ENCODE results near the gene DNHD1. TPM values are rescaled to one million over a fixed set of nuclear protein-coding genes. Genes with fewer than 3 reads are reported as not detected.
A peak's percentile ranks its signal among the peaks of the same experiment; 100 is the strongest.

DNHD1 gene
- total and polyA plus RNA-seq, 8 donors = 1.9 to 11.2 (median 3.5) TPM

DNA sequence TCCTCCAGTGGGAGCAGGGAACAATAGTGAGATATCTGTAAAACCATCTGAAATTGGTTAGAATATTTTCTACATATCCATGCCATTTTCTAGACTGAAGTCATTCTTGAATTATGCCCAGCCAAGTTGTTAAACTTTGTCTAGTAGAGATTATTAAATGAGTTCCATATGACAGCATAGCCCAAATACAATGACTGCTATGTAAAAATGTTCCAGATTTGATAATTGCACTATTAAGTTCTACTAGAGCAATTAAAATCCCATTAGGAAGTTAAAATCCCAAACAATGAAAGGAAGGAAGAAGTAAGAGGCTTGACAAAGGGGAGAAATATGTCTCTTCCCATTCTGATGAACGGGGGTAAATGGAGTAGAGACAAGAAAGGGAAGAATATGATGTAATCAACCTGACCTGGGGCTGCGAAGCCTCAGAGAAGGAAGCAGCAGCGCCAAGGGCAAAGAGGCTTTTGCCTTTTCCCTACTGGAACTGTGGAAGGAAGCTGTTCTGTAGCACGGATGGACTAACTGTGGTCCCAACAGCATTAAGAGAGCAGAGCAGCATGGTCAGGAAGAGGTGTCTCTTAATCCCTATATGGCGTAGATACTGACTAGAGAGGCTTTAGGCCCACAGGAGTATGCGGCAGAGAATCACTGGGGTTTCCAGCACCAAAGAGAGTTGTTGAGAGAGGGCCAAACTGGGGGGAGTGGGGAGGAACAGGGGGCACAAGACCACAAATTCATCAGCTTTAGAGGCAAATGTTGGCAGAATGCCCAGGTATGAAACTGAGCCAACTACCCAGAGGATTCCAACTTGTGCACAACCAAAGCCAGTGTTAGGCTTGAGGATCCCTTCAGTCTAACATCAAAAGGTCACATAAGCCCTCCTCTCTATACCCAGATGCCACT lies 79.6 kb downstream of the DNHD1 start:
- intact Hi-C loops (cut with DNase I) = no loop called here
- Histone ChIP-seq H3K9me3 (no peaks in the 10 kb centered on the region), H3K27ac (no peak overlapping the region), H3K36me3 (no peaks in the 10 kb centered on the region), H3K4me1 (no peaks in the 10 kb centered on the region), H3K4me3 (no peak overlapping the region), H3K27me3 (no peaks in the 10 kb centered on the region)
- DNase-seq (no peak), ATAC-seq (peak in 2 of 4 donors; percentile 38 to 51), FAIRE-seq (no peak)
- WGBS, 2 donors = 58 to 61% methylated on average over 6 of the region's 6 CpGs
- TF ChIP-seq, protein P1, sequence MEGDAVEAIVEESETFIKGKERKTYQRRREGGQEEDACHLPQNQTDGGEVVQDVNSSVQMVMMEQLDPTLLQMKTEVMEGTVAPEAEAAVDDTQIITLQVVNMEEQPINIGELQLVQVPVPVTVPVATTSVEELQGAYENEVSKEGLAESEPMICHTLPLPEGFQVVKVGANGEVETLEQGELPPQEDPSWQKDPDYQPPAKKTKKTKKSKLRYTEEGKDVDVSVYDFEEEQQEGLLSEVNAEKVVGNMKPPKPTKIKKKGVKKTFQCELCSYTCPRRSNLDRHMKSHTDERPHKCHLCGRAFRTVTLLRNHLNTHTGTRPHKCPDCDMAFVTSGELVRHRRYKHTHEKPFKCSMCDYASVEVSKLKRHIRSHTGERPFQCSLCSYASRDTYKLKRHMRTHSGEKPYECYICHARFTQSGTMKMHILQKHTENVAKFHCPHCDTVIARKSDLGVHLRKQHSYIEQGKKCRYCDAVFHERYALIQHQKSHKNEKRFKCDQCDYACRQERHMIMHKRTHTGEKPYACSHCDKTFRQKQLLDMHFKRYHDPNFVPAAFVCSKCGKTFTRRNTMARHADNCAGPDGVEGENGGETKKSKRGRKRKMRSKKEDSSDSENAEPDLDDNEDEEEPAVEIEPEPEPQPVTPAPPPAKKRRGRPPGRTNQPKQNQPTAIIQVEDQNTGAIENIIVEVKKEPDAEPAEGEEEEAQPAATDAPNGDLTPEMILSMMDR (IDR thresholded peaks at IDR 0.05) = no peak

DNA sequence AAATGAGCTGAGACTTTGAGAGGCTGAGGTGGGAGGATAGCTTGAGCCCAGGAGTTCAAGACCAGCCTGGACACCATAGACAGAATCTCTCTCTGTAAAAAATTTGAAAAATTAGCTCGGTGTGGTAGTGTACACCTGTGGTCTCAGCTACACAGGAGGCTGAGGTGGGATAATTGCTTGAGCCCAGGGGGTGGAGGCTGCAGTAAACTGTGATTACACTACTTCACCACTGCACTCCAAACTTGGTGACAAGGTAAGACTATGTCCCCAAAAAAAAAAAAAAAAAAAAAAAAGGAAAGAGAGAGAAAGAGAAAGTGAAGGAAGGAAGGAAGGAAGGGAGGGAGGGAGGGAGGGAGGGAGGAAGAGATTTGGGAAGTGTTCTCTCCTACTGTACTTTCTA lies 81.1 kb downstream of the DNHD1 start:
- H3K9me3 ChIP-seq = no peaks in the 10 kb centered on the region
- no peak for FAIRE-seq
- no peak for ATAC-seq
- no peaks in the 10 kb centered on the region for H3K4me1 ChIP-seq
- no peak overlapping the region for H3K4me3 ChIP-seq
- 97 to 100% methylated on average over 1 of the region's 1 CpG for WGBS, 2 donors
- TF ChIP-seq, protein P1 (IDR thresholded peaks at IDR 0.05) = no peak
- no peaks in the 10 kb centered on the region for H3K36me3 ChIP-seq
- no peak for DNase-seq
- H3K27me3 ChIP-seq = no peaks in the 10 kb centered on the region
- H3K27ac ChIP-seq = no peak overlapping the region
- intact Hi-C loops (cut with DNase I) = no loop called here

DNA sequence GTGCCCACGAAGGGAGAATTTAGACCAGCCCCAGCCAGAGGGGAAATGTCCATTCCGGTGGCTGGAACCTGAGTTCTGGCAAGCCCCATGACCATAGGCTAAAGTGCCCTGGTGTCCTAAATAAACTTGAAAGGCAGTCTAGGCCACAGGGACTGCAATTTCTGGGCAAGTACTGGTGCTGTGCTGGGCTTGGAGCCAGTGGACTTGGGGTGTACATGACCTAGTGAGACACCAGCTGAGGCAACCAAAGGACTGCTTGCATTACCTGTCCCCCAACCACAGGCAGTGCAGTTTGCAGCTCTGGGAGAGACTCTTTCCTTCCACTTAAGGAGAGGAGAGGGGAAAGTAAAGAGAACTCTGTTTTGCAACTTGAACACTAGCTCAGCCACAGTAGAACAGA lies 82.6 kb downstream of the DNHD1 start:
- Histone ChIP-seq H3K36me3 (no peaks in the 10 kb centered on the region), H3K27me3 (no peaks in the 10 kb centered on the region), H3K27ac (no peak overlapping the region), H3K9me3 (no peaks in the 10 kb centered on the region), H3K4me1 (no peaks in the 10 kb centered on the region), H3K4me3 (no peak overlapping the region)
- ATAC-seq = no peak
- no peak for DNase-seq
- WGBS, 2 donors = 82 to 83% methylated on average over 2 of the region's 2 CpGs
- no peak for FAIRE-seq
- TF ChIP-seq, protein P1 (IDR thresholded peaks at IDR 0.05) = no peak
- intact Hi-C loops (cut with DNase I) = no loop called here

DNA sequence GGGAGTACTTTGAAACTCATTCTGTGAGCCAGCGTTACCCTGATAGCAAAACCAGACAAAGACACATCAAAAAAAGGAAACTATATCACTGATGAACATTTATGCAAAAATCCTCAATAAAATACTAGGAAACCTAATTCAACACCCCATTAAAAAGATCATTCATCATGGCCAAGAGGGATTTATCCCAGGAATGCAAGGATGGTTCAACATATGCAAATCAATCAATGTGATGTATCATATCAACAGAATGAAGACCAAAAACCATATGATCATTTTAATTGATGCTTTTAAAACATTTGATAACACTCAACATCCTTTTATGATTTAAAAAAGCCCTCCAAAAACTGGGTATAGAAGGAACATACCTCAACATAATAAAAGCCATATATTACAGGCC lies 86.5 kb downstream of the DNHD1 start:
- TF ChIP-seq, protein P1 (IDR thresholded peaks at IDR 0.05) = no peak
- H3K27me3 ChIP-seq = no peaks in the 10 kb centered on the region
- no peak for ATAC-seq
- no peaks in the 10 kb centered on the region for H3K36me3 ChIP-seq
- DNase-seq = no peak
- intact Hi-C loops (cut with DNase I) = no loop called here
- H3K9me3 ChIP-seq = no peaks in the 10 kb centered on the region
- FAIRE-seq = no peak
- H3K4me1 ChIP-seq = no peaks in the 10 kb centered on the region
- H3K4me3 ChIP-seq = no peak overlapping the region
- WGBS, 2 donors = 97 to 100% methylated on average over 1 of the region's 1 CpG
- no peak overlapping the region for H3K27ac ChIP-seq

- no peak overlapping the region for H3K27ac ChIP-seq
- 91 to 93% methylated on average over 4 of the region's 4 CpGs for WGBS, 2 donors
- no peak for DNase-seq
- ATAC-seq = no peak
- no peak for FAIRE-seq
- H3K4me3 ChIP-seq = no peak overlapping the region
- no peaks in the 10 kb centered on the region for H3K4me1 ChIP-seq
- TF ChIP-seq, protein P1 (IDR thresholded peaks at IDR 0.05) = no peak
- H3K9me3 ChIP-seq = no peaks in the 10 kb centered on the region
- H3K36me3 ChIP-seq = no peaks in the 10 kb centered on the region
- intact Hi-C loops (cut with DNase I) = no loop called here
- no peaks in the 10 kb centered on the region for H3K27me3 ChIP-seq
Observed at GRCh38 chr11:6584528-6584927, 87.4 kb downstream of the DNHD1 start.
